ENCODE measurements around the gene AUTS2. TPM values are rescaled to one million over a fixed set of nuclear protein-coding genes. Genes with fewer than 3 reads are reported as not detected.

Gene AUTS2
- total RNA-seq, 1 donor from 2014 or later: 94.1 TPM

DNA sequence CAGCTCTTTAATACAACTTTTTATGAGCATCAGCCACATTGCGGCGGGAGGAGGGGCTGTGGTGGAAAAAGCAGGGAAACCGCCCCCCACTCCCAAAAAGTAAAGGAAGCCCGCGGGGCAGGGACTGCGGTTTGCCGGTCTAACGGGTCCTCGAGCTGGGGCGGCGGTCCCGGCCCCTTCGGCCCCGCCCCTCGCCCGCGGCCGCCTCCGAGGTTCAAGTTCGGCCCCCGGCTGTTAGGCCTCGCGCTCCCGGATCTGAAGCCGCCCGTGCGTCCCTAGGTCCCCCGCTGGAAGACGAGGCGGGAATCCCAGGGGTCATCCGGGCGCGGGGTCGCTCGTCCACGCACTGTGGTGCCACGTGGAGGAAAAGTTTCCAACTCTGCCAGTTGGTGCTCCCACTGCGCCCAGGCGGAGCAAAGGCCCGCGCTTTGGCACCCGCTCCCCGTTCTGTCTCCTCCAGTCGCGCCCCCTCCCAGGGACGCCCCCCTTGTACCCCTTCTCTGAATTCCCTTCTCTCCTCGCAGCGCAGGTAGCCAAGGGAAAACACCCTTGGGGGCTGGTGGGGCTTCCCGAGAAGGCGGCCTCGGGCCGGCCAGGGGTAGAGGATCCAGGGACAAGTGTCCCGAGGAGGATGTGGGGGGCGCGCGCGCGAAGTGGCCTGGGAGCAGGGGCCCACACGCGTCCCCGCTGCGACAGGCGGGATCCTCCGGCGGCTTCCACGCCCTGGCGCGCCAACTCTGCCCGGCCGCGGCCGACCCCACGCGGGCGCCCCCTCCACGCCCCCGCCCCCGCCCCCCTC, 798 bp upstream of the AUTS2 start:
- peaks cover 19% of the 10 kb centered on the region for H3K27me3 Mint-ChIP-seq
- no peaks in the 10 kb centered on the region for H3K9me3 Mint-ChIP-seq
- peak overlapping the region; percentile 92 for H3K27ac Mint-ChIP-seq
- H3K4me1 Mint-ChIP-seq (ENCODE audit: unreplicated experiment): peaks cover 6% of the 10 kb centered on the region
- H3K4me3 Mint-ChIP-seq: peak overlapping the region; percentile 91
- TF ChIP-seq, protein P1, sequence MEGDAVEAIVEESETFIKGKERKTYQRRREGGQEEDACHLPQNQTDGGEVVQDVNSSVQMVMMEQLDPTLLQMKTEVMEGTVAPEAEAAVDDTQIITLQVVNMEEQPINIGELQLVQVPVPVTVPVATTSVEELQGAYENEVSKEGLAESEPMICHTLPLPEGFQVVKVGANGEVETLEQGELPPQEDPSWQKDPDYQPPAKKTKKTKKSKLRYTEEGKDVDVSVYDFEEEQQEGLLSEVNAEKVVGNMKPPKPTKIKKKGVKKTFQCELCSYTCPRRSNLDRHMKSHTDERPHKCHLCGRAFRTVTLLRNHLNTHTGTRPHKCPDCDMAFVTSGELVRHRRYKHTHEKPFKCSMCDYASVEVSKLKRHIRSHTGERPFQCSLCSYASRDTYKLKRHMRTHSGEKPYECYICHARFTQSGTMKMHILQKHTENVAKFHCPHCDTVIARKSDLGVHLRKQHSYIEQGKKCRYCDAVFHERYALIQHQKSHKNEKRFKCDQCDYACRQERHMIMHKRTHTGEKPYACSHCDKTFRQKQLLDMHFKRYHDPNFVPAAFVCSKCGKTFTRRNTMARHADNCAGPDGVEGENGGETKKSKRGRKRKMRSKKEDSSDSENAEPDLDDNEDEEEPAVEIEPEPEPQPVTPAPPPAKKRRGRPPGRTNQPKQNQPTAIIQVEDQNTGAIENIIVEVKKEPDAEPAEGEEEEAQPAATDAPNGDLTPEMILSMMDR (conservative IDR thresholded peaks at IDR 0.05): no peak
- H3K36me3 Mint-ChIP-seq: no peaks in the 10 kb centered on the region
- peak; percentile 80 for DNase-seq (ENCODE audit: extremely low spot score, unreplicated experiment)

DNA sequence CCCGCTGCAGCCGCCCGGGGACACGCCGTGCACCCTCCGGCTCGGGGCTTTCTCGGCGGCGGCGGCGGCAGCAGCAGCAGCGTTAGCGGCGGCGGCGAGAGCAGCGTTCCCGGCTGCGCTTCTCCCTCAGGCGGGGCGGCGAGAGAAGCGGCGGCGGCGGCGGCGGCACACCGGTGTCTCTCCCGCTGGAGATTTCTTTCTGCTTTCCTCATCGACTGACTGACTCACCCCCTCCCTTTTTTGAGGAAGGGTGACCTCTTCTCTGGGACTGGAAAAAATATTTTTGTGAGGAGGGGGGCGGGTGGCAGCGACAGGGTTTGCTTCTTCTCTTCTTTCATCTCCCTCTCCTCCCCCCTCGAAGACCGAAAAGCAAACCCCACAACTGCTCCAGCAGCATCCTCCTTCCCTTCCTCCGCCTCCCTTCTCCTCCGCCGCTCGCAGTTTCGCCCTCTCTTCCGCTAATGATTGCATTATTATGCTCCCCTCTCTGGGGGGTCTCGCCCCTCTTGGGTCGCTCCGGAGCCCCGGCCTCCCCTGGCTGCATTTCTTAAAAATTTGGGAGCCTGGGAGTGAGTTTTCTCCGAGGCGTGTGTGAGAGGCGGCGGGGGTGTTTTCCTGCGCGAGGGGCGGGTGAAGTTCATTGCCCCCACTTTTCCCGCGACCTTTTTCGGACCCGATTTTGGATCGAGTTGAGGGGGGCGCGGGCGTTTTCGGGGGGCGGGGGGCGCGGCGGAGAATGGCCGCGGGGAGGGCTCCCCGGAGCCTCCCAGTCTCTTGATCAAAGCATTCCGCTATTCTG, 411 bp downstream of the AUTS2 start:
- peak; percentile 70 for DNase-seq (ENCODE audit: extremely low spot score, unreplicated experiment)
- Mint-ChIP-seq H3K27me3 (peaks cover 16% of the 10 kb centered on the region), H3K4me1 (ENCODE audit: unreplicated experiment) (peaks cover 6% of the 10 kb centered on the region), H3K27ac (peak overlapping the region; percentile 92), H3K36me3 (no peaks in the 10 kb centered on the region), H3K4me3 (no peak overlapping the region), H3K9me3 (no peaks in the 10 kb centered on the region)
- TF ChIP-seq, protein P1 (conservative IDR thresholded peaks at IDR 0.05): no peak

DNA sequence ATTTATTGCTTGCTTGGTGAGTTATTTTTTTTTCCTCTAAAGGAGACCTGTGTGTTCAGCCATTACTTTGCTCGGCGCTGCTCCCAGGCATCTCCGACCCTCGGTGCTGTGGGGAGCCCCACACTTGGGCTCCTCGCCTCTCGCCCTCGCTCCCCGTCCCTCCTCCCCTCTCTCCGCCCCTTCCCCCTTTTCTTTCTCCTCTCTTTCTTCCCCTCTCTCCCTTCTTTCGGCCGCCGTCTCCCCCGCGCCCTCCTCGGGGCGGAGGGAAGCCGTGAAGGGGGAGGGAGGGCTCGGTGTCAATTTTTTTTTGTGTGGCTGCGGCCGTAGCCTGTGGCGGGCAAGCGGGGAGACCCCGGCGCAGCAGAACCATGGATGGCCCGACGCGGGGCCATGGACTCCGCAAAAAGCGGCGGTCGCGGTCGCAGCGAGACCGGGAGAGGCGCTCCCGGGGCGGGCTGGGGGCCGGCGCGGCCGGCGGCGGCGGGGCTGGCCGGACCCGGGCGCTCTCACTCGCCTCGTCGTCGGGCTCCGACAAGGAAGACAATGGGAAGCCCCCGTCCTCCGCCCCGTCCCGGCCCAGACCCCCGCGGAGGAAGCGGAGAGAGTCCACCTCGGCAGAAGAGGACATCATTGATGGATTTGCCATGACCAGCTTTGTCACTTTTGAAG, 1.1 kb downstream of the AUTS2 start:
- H3K4me3 Mint-ChIP-seq: no peak overlapping the region
- no peaks in the 10 kb centered on the region for H3K9me3 Mint-ChIP-seq
- DNase-seq (ENCODE audit: extremely low spot score, unreplicated experiment): peak; percentile 73
- peak overlapping the region; percentile 92 for H3K27ac Mint-ChIP-seq
- no peaks in the 10 kb centered on the region for H3K36me3 Mint-ChIP-seq
- peaks cover 13% of the 10 kb centered on the region for H3K27me3 Mint-ChIP-seq
- H3K4me1 Mint-ChIP-seq (ENCODE audit: unreplicated experiment): peaks cover 6% of the 10 kb centered on the region
- TF ChIP-seq, protein P1 (conservative IDR thresholded peaks at IDR 0.05): no peak

DNA sequence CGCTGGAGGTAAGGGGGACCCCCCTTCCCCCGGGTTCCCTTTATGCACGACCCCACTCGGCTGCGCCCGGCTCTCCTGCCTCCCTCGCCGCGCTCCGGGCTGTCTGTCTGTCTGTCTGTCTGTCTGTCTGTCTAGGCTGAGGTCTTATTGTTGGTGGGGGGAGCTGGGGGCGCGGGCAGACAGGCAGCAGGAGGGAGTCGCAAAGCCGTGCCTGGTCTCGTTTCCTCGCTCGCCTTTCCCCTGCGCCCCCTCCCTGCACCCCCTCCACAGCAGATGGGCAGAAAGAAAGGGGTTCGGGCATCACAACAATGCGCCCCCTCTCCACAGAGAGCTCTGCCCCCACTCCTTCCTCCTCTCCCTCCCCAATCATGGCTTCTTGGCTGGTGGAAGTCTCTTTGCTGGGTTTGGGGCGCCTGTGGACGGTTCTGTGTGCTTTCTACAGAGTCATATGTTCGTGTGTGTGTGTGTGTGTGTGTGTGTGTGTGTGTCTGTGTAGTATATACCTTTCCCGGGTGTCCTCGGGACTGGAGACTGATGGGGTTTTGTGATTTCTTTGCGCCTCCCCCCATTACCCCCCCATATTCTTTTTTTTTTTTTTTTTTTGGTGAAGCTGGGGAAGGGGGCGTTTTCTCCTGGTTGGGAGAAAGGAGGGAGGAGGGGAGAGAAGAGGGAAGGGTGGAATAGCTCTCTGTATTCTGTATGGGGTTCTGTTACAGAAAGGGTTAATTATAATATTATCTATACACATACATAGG, 1.9 kb downstream of the AUTS2 start:
- Mint-ChIP-seq H3K27ac (peak overlapping the region; percentile 88), H3K4me3 (no peak overlapping the region), H3K27me3 (peaks cover 9% of the 10 kb centered on the region), H3K4me1 (ENCODE audit: unreplicated experiment) (peaks cover 6% of the 10 kb centered on the region), H3K36me3 (no peaks in the 10 kb centered on the region), H3K9me3 (no peaks in the 10 kb centered on the region)
- TF ChIP-seq, protein P1 (conservative IDR thresholded peaks at IDR 0.05): no peak
- no peak for DNase-seq (ENCODE audit: extremely low spot score, unreplicated experiment)
